Stomach (tissue), 4 donors: ENCODE measurements around the gene ITGA6.

Source experiments
- CTCF ChIP-seq, 7 experiments: fragments of 450-650 bp in 4 of 7; fragments of 200-600 bp in 3 of 7; sonication (generic) in 3 of 7; IDR thresholded peaks; one replicate each; pipeline ENCODE4 v1.5.1; 2016 to 2019; ENCODE audit warnings: antibody characterized with exemption in 7 of 7, control low read depth in 2 of 7, mild to moderate bottlenecking in 1 of 7
- EP300 ChIP-seq: sonication (generic); formaldehyde crosslinking; IDR thresholded peaks from one replicate; pipeline ENCODE4 v1.6.1; 2017; ENCODE audit warnings: antibody characterized with exemption
- POLR2A ChIP-seq, 4 donors: fragments of 450-650 bp; IDR thresholded peaks; one replicate each; pipeline ENCODE4 v1.6.1; 2016; ENCODE audit warnings: antibody characterized with exemption in 4 of 4, control low read depth in 2 of 4, mild to moderate bottlenecking in 1 of 4, moderate library complexity in 1 of 4
- POLR2AphosphoS5 ChIP-seq, 3 donors: sonication (generic); formaldehyde crosslinking; IDR thresholded peaks; one replicate each; pipeline ENCODE4 v1.6.1; 2016; ENCODE audit warnings: antibody characterized with exemption in 3 of 3

- TF ChIP-seq POLR2A (IDR thresholded peaks at IDR 0.05) = no peak
- TF ChIP-seq CTCF (IDR thresholded peaks at IDR 0.05) = no peak
- no peak for TF ChIP-seq POLR2AphosphoS5 (IDR thresholded peaks at IDR 0.05)
- TF ChIP-seq EP300 = no peak
Measured at GRCh38 chr2:172451923-172452322, 24.5 kb downstream of the ITGA6 start.
